DOHH2 (cell line): ENCODE measurements around the gene SCAMP4.

Experiments
- EZH2phosphoT487 ChIP-seq: fragments of 200-600 bp; sonication (generic); IDR thresholded peaks from 2 replicates; pipeline ENCODE4 v1.6.1; 2017; ENCODE audit warnings: borderline replicate concordance, mild to moderate bottlenecking, antibody characterized with exemption, low read length, moderate library complexity, mixed read lengths
- TF ChIP-seq, protein P1 (sequence below): fragments of 200-600 bp; sonication (generic); IDR thresholded peaks from one replicate; pipeline ENCODE4 v1.5.1; 2014; ENCODE audit warnings: antibody characterized with exemption, mild to moderate bottlenecking, low read depth, low read length; ENCODE audit not compliant: poor library complexity, severe bottlenecking

GRCh38 chr19:1856698-1857603 lies 48.2 kb upstream of the SCAMP4 start:
- TF ChIP-seq, protein P1, sequence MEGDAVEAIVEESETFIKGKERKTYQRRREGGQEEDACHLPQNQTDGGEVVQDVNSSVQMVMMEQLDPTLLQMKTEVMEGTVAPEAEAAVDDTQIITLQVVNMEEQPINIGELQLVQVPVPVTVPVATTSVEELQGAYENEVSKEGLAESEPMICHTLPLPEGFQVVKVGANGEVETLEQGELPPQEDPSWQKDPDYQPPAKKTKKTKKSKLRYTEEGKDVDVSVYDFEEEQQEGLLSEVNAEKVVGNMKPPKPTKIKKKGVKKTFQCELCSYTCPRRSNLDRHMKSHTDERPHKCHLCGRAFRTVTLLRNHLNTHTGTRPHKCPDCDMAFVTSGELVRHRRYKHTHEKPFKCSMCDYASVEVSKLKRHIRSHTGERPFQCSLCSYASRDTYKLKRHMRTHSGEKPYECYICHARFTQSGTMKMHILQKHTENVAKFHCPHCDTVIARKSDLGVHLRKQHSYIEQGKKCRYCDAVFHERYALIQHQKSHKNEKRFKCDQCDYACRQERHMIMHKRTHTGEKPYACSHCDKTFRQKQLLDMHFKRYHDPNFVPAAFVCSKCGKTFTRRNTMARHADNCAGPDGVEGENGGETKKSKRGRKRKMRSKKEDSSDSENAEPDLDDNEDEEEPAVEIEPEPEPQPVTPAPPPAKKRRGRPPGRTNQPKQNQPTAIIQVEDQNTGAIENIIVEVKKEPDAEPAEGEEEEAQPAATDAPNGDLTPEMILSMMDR = no peak
- no peak for TF ChIP-seq EZH2phosphoT487
